Fibroblast of mammary gland (primary cell): ENCODE measurements around the gene MOBP.
"Not testable (repeated sequence)": the region's sequence is repeated elsewhere in the genome, so short reads cannot be mapped to it uniquely, and the experiment has no call there.

ENCODE experiments used
- DNase-seq: peaks from one replicate; pipeline ENCODE4 v3.0.0-alpha.2; 2010; ENCODE audit warnings: low read depth
- H3K4me3 ChIP-seq: 2 replicates; pipeline ENCODE4 v1.5.1; 2011; ENCODE audit warnings: low read depth, mild to moderate bottlenecking, low read length, moderate library complexity; ENCODE audit not compliant: control insufficient read depth
- TF ChIP-seq, protein P1 (sequence below): conservative IDR thresholded peaks from 2 replicates; pipeline ENCODE4 v1.5.1; 2011; ENCODE audit warnings: low read depth, low read length, inconsistent platforms; ENCODE audit not compliant: control insufficient read depth, insufficient read depth

MOBP gene

DNA sequence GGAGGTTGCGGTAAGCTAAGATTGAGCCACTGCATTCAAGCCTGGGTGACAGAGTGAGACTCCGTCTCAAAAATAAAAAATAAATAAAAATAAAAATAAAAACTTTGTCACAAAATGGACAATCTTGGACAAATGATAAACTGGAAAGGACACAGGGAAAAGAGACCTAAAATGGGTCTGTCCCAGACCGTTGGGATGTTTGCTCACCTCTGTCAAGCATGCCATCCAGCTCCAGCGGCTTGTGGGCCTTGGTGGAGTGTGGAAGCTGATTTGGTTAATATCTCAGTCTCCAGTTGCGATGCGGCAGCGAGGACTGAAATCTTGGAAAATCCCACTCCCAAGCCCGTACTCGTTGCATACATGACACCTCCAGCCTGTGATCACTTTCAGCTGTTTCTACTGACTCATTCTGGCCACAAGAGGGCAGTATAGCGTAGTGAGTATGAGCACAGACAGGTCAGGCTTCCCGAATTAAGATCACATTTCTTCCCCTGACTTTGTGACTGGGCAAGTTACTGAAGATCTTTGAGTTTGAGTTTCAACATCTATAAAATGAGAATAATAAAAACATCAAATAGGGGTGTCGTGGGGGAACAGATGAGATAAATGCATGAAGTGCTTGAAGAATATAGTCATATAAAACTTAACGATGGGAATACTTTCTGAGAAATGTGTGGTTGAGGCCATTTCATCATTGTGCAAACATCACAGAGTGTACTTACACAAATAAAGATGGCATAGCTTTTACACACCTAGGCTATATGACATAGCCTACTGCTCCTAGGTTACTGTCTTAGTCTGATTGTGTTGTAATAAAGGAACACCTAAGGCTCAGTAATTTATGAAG, 19.6 kb upstream of the MOBP start:
- no peak overlapping the region for H3K4me3 ChIP-seq
- TF ChIP-seq, protein P1, sequence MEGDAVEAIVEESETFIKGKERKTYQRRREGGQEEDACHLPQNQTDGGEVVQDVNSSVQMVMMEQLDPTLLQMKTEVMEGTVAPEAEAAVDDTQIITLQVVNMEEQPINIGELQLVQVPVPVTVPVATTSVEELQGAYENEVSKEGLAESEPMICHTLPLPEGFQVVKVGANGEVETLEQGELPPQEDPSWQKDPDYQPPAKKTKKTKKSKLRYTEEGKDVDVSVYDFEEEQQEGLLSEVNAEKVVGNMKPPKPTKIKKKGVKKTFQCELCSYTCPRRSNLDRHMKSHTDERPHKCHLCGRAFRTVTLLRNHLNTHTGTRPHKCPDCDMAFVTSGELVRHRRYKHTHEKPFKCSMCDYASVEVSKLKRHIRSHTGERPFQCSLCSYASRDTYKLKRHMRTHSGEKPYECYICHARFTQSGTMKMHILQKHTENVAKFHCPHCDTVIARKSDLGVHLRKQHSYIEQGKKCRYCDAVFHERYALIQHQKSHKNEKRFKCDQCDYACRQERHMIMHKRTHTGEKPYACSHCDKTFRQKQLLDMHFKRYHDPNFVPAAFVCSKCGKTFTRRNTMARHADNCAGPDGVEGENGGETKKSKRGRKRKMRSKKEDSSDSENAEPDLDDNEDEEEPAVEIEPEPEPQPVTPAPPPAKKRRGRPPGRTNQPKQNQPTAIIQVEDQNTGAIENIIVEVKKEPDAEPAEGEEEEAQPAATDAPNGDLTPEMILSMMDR = peak; percentile 93
- peak; percentile 82 for DNase-seq

DNA sequence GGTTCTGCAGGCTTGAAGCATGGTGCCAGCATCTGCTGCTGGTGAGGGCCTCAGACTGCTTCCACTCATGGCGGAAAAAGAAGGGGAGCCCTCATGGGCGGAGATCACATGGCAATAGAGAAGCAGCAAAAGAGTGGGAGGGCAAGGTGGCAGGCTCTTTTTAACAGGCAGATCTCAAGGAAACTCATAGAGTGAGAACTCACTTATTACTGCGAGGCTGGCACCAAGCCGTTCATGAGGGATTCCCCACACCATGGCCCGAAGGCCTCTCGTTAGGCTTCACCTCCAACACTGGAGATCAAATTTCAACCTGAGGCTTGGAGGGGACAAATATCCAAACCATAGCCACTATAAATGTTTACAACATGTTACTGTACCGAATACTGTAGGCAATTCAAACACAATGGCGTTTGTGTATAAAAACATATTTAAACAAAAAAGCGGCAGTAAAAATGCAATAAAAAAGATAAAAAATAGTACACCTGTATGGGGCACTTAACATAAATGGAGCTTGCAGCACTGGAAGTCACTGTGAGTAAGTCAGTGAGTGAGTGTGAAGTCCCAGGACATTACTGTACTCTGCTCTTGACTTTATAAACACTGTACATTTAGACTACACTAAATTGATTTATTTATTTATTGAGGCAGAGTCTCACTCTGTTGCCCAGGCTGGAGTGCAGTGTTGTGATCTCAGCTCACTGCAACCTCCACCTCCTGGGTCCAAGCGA, 18.8 kb upstream of the MOBP start:
- H3K4me3 ChIP-seq = no peak overlapping the region
- DNase-seq = no peak
- TF ChIP-seq, protein P1 = no peak

DNA sequence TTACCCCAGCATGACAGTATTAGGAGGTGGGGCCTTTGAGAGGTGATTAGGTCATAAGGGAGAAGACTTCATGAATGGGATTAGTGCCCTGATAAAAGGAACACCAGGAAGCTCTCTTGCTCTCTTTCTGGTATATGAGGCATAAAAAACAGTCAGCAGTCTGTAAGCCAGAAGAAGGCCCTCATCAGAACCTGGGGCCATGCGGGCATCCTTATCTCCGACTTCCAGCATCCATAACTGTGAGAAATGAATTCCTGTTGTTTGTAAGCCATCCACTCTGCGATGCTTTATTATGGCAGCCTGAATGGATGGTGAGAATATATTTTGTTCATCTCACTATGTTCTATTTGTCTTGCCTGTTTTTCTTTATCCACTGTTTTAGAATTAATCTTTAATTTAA, 17.7 kb upstream of the MOBP start:
- TF ChIP-seq, protein P1 = no peak
- no peak overlapping the region for H3K4me3 ChIP-seq
- DNase-seq = no peak

DNA sequence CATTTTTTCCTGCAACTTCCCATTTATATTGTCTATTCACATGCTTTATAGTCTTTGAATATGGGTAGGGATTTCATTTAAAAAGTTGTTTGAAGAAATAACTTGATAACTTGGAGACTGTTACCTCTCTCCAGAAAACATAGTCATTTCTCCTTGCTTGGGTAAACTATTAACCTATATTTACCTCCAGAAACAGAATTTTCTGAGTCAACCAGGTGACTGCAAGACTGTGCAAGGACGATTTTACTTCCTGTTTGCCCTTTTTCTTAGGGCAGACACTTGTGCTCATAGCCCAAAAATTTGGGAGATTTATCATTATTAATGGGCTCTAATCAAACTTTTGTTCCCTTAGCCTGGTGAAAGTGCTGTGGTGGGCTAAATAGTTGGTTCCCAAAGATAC, 14.3 kb upstream of the MOBP start:
- TF ChIP-seq, protein P1 = no peak
- no peak overlapping the region for H3K4me3 ChIP-seq
- DNase-seq = no peak

DNA sequence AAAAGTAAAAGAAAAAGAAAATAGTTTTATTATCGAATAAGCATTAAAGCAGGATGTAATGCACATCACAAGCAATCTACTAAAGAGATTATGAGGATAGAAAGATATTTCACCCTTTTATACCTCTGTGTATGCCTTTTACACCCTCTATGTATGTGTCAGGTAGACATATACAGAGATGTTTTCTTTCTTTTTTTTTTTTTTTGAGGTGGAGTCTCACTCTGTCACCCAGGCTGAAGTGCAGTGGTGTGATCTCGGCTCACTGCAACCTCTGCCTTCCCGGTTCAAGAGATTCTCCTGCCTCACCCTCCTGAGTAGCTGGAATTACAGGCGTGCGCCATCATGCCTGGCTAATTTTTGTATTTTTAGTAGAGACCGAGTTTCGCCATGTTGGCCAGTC, 13.6 kb upstream of the MOBP start:
- H3K4me3 ChIP-seq, DNase-seq: not testable (repeated sequence)

DNA sequence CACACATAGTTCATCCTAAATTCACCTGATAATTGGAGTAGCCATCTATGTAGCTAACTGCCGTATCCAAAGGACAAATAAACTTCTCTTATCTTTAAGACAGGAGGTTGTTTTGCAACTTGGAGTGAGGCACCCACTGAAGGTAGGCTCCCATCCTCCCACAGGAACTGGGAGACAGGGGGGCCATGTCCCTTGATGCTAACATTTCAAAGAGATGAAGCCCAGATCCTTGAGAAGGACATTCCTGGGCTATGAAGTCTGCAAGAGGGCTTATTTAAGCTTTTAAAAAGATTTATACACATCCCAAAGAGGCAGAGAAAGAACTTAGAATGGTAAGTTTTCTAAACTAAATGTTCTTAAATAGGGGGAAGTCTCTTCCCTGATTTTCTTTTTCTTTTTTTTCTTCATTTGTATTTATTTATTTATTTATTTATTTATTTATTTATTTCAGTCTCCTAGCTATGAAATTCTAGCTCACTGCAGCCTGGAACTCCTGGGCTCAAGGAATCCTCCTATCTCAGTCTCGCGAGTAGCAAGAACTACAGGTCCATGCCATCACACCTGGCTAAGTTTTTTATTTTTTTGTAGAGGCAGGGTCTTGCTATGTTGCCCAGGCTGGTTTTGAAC, 12.8 kb upstream of the MOBP start:
- H3K4me3 ChIP-seq = no peak overlapping the region
- DNase-seq = no peak
- TF ChIP-seq, protein P1 = no peak

DNA sequence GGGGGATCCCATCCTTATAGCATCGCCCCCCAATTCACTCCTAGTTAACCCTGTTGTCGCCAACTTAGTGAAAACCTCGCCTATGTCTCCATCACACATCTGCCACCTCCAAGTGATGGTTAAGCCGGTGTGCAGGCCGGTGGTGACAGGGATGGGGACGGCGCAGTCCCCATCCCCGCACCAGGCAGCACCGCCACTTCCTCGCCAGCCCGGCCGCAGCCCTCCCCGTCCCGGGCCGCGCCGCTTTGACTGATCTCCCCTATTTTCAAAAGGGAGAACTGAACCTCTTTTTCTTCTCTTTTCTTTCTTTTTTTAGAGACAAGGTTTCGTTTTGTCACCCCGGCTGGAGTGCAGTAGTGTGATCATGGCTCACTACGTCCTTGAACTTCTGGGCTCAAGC, 11.3 kb upstream of the MOBP start:
- H3K4me3 ChIP-seq = no peak overlapping the region
- TF ChIP-seq, protein P1 = no peak
- no peak for DNase-seq
